ENCODE results near the gene PEPD.

PEPD gene

GRCh38 chr19:33427801-33428626 lies 93.6 kb downstream of the PEPD start:
- no peak for TF ChIP-seq CTCF (conservative IDR thresholded peaks at IDR 0.05; ENCODE audit: low read depth, low read length)

DNA sequence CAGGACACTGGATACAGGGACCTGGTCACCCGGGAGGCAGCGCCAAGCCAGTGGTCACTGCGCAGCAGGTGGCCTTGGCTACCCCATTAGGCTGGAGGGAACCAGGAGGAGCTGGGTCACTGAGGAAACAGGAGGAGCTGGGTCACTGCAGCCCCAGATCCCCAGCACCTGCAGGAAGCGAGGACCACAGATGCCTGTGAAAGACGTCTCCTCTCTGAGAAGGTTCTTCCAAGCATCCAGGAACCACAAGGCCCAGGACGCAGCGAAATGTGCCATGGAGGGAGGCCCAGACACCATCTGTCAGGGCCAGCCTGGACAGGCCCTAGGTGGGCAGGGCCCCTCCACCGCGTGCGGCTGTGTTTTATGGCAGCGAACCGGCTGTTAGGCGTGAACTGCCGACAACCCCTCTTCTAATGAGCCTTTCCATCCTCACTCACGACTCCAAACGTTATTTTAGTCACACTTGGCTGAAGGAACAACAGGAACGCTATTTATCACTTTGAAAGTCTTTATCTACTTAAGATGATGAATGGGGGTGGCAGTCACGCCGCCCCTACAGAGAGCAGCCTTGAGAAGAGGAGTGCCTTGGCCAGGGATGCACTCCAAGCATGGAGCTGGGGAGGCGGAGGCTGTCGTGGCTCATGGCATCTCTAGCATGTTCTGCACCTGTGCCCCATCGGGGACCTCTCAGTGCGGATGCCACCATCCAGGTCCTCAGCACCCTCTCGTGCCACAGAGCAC lies 94.8 kb downstream of the PEPD start:
- no peak overlapping the region for H3K4me3 ChIP-seq (ENCODE audit: low read length)
- no peak for TF ChIP-seq CTCF (conservative IDR thresholded peaks at IDR 0.05; ENCODE audit: low read depth, low read length)
- no peak for DNase-seq (ENCODE audit: low read depth)

More at GRCh38 chr19:33427801-33428626, 93.6 kb downstream of the PEPD start:
- no peak overlapping the region for H3K4me3 ChIP-seq (ENCODE audit: low read length)
- no peak for DNase-seq (ENCODE audit: low read depth)

GRCh38 chr19:33424181-33424580 lies 97.4 kb downstream of the PEPD start:
- no peak for DNase-seq (ENCODE audit: low read depth)
- TF ChIP-seq CTCF (conservative IDR thresholded peaks at IDR 0.05; ENCODE audit: low read depth, low read length), result no peak
- H3K4me3 ChIP-seq (ENCODE audit: low read length), result no peak overlapping the region

DNA sequence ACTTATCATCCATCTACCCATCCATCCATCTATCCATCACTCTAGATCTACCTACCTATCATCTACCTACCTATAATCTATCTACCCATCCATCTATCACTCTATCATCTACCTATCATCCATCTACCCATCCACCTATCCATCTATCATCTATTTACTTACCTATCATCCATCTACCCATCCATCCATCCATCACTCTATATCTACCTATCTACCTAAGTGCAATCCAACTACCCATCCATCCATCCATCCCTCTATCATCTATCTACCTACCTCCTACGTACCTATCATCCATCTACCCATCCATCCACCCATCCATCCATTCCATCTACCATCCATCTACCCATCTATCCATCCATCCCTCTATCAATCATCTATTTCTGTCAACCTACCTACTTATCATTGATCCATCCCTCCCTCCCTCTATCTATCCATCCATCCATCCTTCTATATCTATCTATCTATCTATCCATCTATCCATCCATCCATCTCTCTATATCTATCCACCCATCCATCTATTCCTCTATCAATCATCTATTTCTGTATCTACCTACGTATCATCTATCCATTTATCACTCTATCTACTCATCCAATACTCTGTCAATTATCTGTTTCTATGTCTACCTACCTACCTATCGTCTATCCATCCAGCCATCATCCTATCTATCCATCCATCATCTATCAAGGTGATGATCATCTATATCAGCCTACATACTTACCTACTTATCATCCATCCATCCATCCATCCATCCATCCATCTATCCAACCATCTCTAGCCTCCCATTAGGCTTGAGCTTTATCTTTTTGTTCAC lies 99.0 kb downstream of the PEPD start:
- no peak for DNase-seq (ENCODE audit: low read depth)
- TF ChIP-seq CTCF (conservative IDR thresholded peaks at IDR 0.05; ENCODE audit: low read depth, low read length), result no peak
- no peak overlapping the region for H3K4me3 ChIP-seq (ENCODE audit: low read length)

DNA sequence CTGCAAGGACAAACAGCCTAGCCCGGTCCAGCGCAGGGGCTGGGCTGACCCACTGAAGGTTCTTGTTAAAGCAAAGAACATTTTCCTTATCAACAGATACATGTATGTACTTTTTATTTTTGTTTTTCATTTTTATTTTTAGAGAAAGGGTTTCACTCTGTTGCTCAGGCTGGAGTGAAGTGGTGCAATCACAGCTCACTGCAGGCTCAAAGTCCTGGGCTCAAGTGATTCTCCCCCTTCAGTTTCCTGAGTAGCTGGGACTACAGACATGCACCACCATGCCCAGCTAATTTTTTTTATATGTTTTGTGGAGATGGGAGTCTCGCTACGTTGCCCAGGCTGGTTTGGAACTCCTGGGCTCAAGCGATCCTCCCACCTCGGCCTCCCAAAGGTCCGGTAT lies 100.2 kb downstream of the PEPD start:
- no peak for TF ChIP-seq CTCF (conservative IDR thresholded peaks at IDR 0.05; ENCODE audit: low read depth, low read length)
- no peak for DNase-seq (ENCODE audit: low read depth)

GRCh38 chr19:33420821-33421220 lies 100.8 kb downstream of the PEPD start:
- TF ChIP-seq CTCF (conservative IDR thresholded peaks at IDR 0.05; ENCODE audit: low read depth, low read length), result no peak
- DNase-seq (ENCODE audit: low read depth), result no peak
- no peak overlapping the region for H3K4me3 ChIP-seq (ENCODE audit: low read length)

More for the DNA sequence above, 100.2 kb downstream of the PEPD start:
- H3K4me3 ChIP-seq (ENCODE audit: low read length), result no peak overlapping the region
